Fibroblast of lung (primary cell): ENCODE measurements around the gene RBM23. TPM values are rescaled to one million over a fixed set of nuclear protein-coding genes. Genes with fewer than 3 reads are reported as not detected.
"Not testable (repeated sequence)": the region's sequence is repeated elsewhere in the genome, so short reads cannot be mapped to it uniquely, and the experiment has no call there.

ENCODE experiments used
- DNase-seq, 2 donors: peaks; one replicate each; pipeline versions ENCODE4 v3.0.0 to v3.0.0-alpha.2; 2010; ENCODE audit warnings: low read depth in 2 of 2
- H2AFZ ChIP-seq: 2 replicates; pipeline ENCODE4 v1.5.1; 2012; ENCODE audit warnings: low read length, control low read depth, inconsistent platforms
- H3K27ac ChIP-seq: 2 replicates; pipeline ENCODE4 v1.5.1; 2011; ENCODE audit warnings: low read length, control low read depth; ENCODE audit not compliant: insufficient read depth
- H3K27me3 ChIP-seq: 2 replicates; pipeline ENCODE4 v1.5.1; 2011; ENCODE audit warnings: mild to moderate bottlenecking, low read length; ENCODE audit not compliant: control insufficient read depth, insufficient read depth
- H3K36me3 ChIP-seq: 2 replicates; pipeline ENCODE4 v1.5.1; 2011; ENCODE audit warnings: low read length; ENCODE audit not compliant: control insufficient read depth, insufficient read depth
- H3K4me1 ChIP-seq: 2 replicates; pipeline ENCODE4 v1.5.1; 2011; ENCODE audit warnings: low read length; ENCODE audit not compliant: control insufficient read depth, insufficient read depth; ENCODE audit errors: extremely low read depth
- H3K4me2 ChIP-seq: 2 replicates; pipeline ENCODE4 v1.5.1; 2011; ENCODE audit warnings: low read length, control low read depth; ENCODE audit not compliant: insufficient read depth; ENCODE audit errors: extremely low read depth
- H3K4me3 ChIP-seq, 4 experiments: fragments of 200-600 bp in 1 of 4; sonication (generic) in 1 of 4; replicated peaks in 1 of 4; 2 replicates each; pipeline ENCODE4 v1.5.1; 2011 to 2016; ENCODE audit warnings: low read length in 4 of 4, low read depth in 3 of 4, mild to moderate bottlenecking in 3 of 4, control low read depth in 2 of 4, inconsistent platforms in 1 of 4, mixed read lengths in 1 of 4; ENCODE audit not compliant: insufficient read depth in 1 of 4; ENCODE audit errors: control extremely low read depth in 1 of 4
- H3K79me2 ChIP-seq: 2 replicates; pipeline ENCODE4 v1.5.1; 2012; ENCODE audit warnings: mild to moderate bottlenecking, low read length, inconsistent platforms; ENCODE audit not compliant: control insufficient read depth, insufficient read depth
- H3K9ac ChIP-seq: 2 replicates; pipeline ENCODE4 v1.5.1; 2011; ENCODE audit warnings: mild to moderate bottlenecking, low read length, control low read depth; ENCODE audit not compliant: insufficient read depth
- H3K9me3 ChIP-seq: 2 replicates; pipeline ENCODE4 v1.5.1; 2012; ENCODE audit warnings: low read depth, low read length; ENCODE audit not compliant: control insufficient read depth, insufficient read depth
- H4K20me1 ChIP-seq: 2 replicates; pipeline ENCODE4 v1.5.1; 2011; ENCODE audit warnings: low read length; ENCODE audit not compliant: control insufficient read depth, insufficient read depth; ENCODE audit errors: extremely low read depth
- CTCF ChIP-seq, 2 donors: IDR thresholded peaks in 1 of 2; conservative IDR thresholded peaks in 1 of 2; 1 replicate in 1 of 2; 2 replicates in 1 of 2; pipeline ENCODE4 v1.5.1; 2011 to 2012; ENCODE audit warnings: low read length in 2 of 2, control low read depth in 1 of 2, inconsistent platforms in 1 of 2, low read depth in 1 of 2, mild to moderate bottlenecking in 1 of 2
- EZH2 ChIP-seq: IDR thresholded peaks from 2 replicates; pipeline ENCODE4 v1.5.1; 2012; ENCODE audit warnings: low read length, control low read depth, mild to moderate bottlenecking; ENCODE audit errors: missing control alignments
- polyA plus RNA-seq, 2 donors: library from polyadenylated mRNA; depleted of rRNA in 1 of 2; stranded (reverse) in 1 of 2; unstranded in 1 of 2; fragments of >200 nt; gene quantifications; 2 replicates each; pipeline ENCODE4 v1.2.1, GENCODE V29; 2011 to 2012; ENCODE audit warnings: missing spikeins in 1 of 2
- total RNA-seq: library from RNA; depleted of rRNA; stranded (reverse); fragments of >200 nt; gene quantifications from 2 replicates; pipeline ENCODE4 v1.2.1, GENCODE V29; 2014

Gene RBM23
- total and polyA plus RNA-seq, 2 donors (not counting 1 experiment from before 2014, with no cell fraction given): 51.0 to 85.3 TPM

- H3K9me3 ChIP-seq: no peaks in the 10 kb centered on the region
- no peaks in the 10 kb centered on the region for H3K4me1 ChIP-seq
- no peak overlapping the region for H3K4me3 ChIP-seq
- TF ChIP-seq EZH2: no peak
- no peak for TF ChIP-seq CTCF (conservative IDR thresholded peaks at IDR 0.05 in 1 of 2, IDR thresholded peaks at IDR 0.05 in 1 of 2; ENCODE audit: low read depth in 1 of 2, low read length in 2 of 2)
- no peaks in the 10 kb centered on the region for H3K79me2 ChIP-seq
- H3K4me2 ChIP-seq: no peak overlapping the region
- H3K27ac ChIP-seq: no peak overlapping the region
- no peak overlapping the region for H3K9ac ChIP-seq
- no peak overlapping the region for H2AFZ ChIP-seq
- DNase-seq: no peak
- no peaks in the 10 kb centered on the region for H3K36me3 ChIP-seq
- H4K20me1 ChIP-seq: no peaks in the 10 kb centered on the region
- H3K27me3 ChIP-seq: no peaks in the 10 kb centered on the region
Observed at GRCh38 chr14:22962061-22962676, 43.2 kb upstream of the RBM23 start.

- H3K4me3 ChIP-seq: peak overlapping the region; percentile 57 to 82 (median 71)
- peaks cover 2% of the 10 kb centered on the region for H3K36me3 ChIP-seq
- DNase-seq: peak; percentile 8 to 21
- no peaks in the 10 kb centered on the region for H3K27me3 ChIP-seq
- peak overlapping the region; percentile 34 for H3K9ac ChIP-seq
- H3K4me2 ChIP-seq: peak overlapping the region; percentile 83
- H2AFZ ChIP-seq: peak overlapping the region; percentile 65
- H3K4me1 ChIP-seq: peaks cover 8% of the 10 kb centered on the region
- TF ChIP-seq EZH2 (no peak), CTCF (conservative IDR thresholded peaks at IDR 0.05 in 1 of 2, IDR thresholded peaks at IDR 0.05 in 1 of 2; ENCODE audit: low read depth in 1 of 2, low read length in 2 of 2) (no peak)
- H3K79me2 ChIP-seq: peaks cover 4% of the 10 kb centered on the region
- peak overlapping the region; percentile 62 for H3K27ac ChIP-seq
- H3K9me3 ChIP-seq: no peaks in the 10 kb centered on the region
- no peaks in the 10 kb centered on the region for H4K20me1 ChIP-seq
Observed at GRCh38 chr14:22955702-22956569, 37.0 kb upstream of the RBM23 start.

GRCh38 chr14:22952418-22952817 is 33.5 kb upstream of the RBM23 start:
- peaks cover 4% of the 10 kb centered on the region for H3K79me2 ChIP-seq
- H3K9me3 ChIP-seq: no peaks in the 10 kb centered on the region
- H3K9ac ChIP-seq: no peak overlapping the region
- no peak overlapping the region for H3K4me3 ChIP-seq
- no peak overlapping the region for H3K27ac ChIP-seq
- no peaks in the 10 kb centered on the region for H4K20me1 ChIP-seq
- no peak overlapping the region for H2AFZ ChIP-seq
- H3K36me3 ChIP-seq: peaks cover 2% of the 10 kb centered on the region
- H3K27me3 ChIP-seq: no peaks in the 10 kb centered on the region
- DNase-seq: no peak
- TF ChIP-seq EZH2 (no peak), CTCF (conservative IDR thresholded peaks at IDR 0.05 in 1 of 2, IDR thresholded peaks at IDR 0.05 in 1 of 2; ENCODE audit: low read depth in 1 of 2, low read length in 2 of 2) (no peak)
- H3K4me2 ChIP-seq: no peak overlapping the region
- H3K4me1 ChIP-seq: peaks cover 8% of the 10 kb centered on the region

- not testable (repeated sequence) for H3K9me3 ChIP-seq, H3K4me2 ChIP-seq, H3K36me3 ChIP-seq, H3K4me3 ChIP-seq, H3K9ac ChIP-seq, DNase-seq, H3K27me3 ChIP-seq, H3K4me1 ChIP-seq, H3K27ac ChIP-seq, H4K20me1 ChIP-seq, H2AFZ ChIP-seq, H3K79me2 ChIP-seq
Observed at GRCh38 chr14:22951795-22952194, 32.8 kb upstream of the RBM23 start.
